Kidney epithelial cell (primary cell): ENCODE data around the gene TOMM40L. TPM values are rescaled to one million over a fixed set of nuclear protein-coding genes. Genes with fewer than 3 reads are reported as not detected.

Source experiments
- DNase-seq: peaks from one replicate; pipeline ENCODE4 v3.0.0-alpha.2; 2010; ENCODE audit warnings: low read depth
- H3K27me3 ChIP-seq: 2 replicates; pipeline ENCODE4 v1.6.0; 2011; ENCODE audit warnings: low read length; ENCODE audit not compliant: control insufficient read depth, insufficient read depth
- H3K36me3 ChIP-seq: 2 replicates; pipeline ENCODE4 v1.5.1; 2011; ENCODE audit warnings: low read length; ENCODE audit not compliant: control insufficient read depth, insufficient read depth
- H3K4me3 ChIP-seq: 2 replicates; pipeline ENCODE4 v1.5.1; 2011; ENCODE audit warnings: low read depth, mild to moderate bottlenecking, control low read depth, low read length
- CTCF ChIP-seq: IDR thresholded peaks from 2 replicates; pipeline ENCODE4 v1.5.1; 2011; ENCODE audit warnings: mild to moderate bottlenecking, moderate library complexity, low read length, control low read depth, inconsistent platforms; ENCODE audit not compliant: insufficient read depth, poor library complexity, severe bottlenecking
- total RNA-seq: library from RNA; depleted of rRNA; stranded (reverse); fragments of >200 nt; gene quantifications from 2 replicates; pipeline ENCODE4 v1.2.3, GENCODE V29; 2015

The TOMM40L gene
- total RNA-seq, 1 donor from 2014 or later, result 6.2 TPM

GRCh38 chr1:161198897-161199431 lies 26.9 kb upstream of the TOMM40L start, which contains the start of gene ADAMTS4:
Gene ADAMTS4, minus strand, starts transcription at chr1:161199054. Its CDS starts 427 bp downstream, at chr1:161198627.
- no peak within 1 kb of the TSS for H3K4me3 ChIP-seq
- no peaks in the 10 kb centered on the region for H3K36me3 ChIP-seq
- H3K27me3 ChIP-seq, result peaks cover 3% of the 10 kb centered on the region
- DNase-seq, result no peak
- TF ChIP-seq CTCF, result no peak

GRCh38 chr1:161199506-161200139 lies 26.2 kb upstream of the TOMM40L start:
- no peak overlapping the region for H3K4me3 ChIP-seq
- H3K36me3 ChIP-seq, result no peaks in the 10 kb centered on the region
- TF ChIP-seq CTCF, result no peak
- DNase-seq, result no peak
- H3K27me3 ChIP-seq, result peaks cover 3% of the 10 kb centered on the region

GRCh38 chr1:161200421-161200991 lies 25.4 kb upstream of the TOMM40L start:
- TF ChIP-seq CTCF, result no peak
- no peaks in the 10 kb centered on the region for H3K36me3 ChIP-seq
- no peak overlapping the region for H3K4me3 ChIP-seq
- DNase-seq, result no peak
- H3K27me3 ChIP-seq, result peaks cover 3% of the 10 kb centered on the region

GRCh38 chr1:161200992-161201835 lies 24.6 kb upstream of the TOMM40L start:
- H3K27me3 ChIP-seq, result peaks cover 3% of the 10 kb centered on the region
- no peak for DNase-seq
- no peak for TF ChIP-seq CTCF
- no peak overlapping the region for H3K4me3 ChIP-seq
- H3K36me3 ChIP-seq, result no peaks in the 10 kb centered on the region

- peak; percentile 97 for DNase-seq
- peak; percentile 45 for TF ChIP-seq CTCF
- peaks cover under 1% of the 10 kb centered on the region for H3K36me3 ChIP-seq
- H3K27me3 ChIP-seq, result peaks cover 3% of the 10 kb centered on the region
- peak within 1 kb of the TSS; percentile 93 for H3K4me3 ChIP-seq
Observed at GRCh38 chr1:161201836-161202712, 23.8 kb upstream of the TOMM40L start, which contains the start of gene NDUFS2. Gene NDUFS2, plus strand, starts transcription at chr1:161202367. Its CDS starts 19 bp downstream, at chr1:161202386.
